Nephron (organoid): ENCODE results near the gene RAP1GAP2.

Source experiments
- H3K27ac Mint-ChIP-seq, 3 experiments: 2 replicates each; pipeline ENCODE4 v1.8.0; 2020; ENCODE audit warnings: mixed read lengths in 3 of 3, mild to moderate bottlenecking in 2 of 3, moderate library complexity in 1 of 3
- H3K27me3 Mint-ChIP-seq: 2 replicates; pipeline ENCODE4 v1.8.0; 2021; ENCODE audit warnings: low read depth, mild to moderate bottlenecking, moderate library complexity, mixed read lengths
- H3K36me3 Mint-ChIP-seq: 2 replicates; pipeline ENCODE4 v1.8.0; 2020; ENCODE audit warnings: low read depth, mixed read lengths
- H3K4me1 Mint-ChIP-seq: 2 replicates; pipeline ENCODE4 v1.8.0; 2020; ENCODE audit warnings: mixed read lengths
- H3K4me3 Mint-ChIP-seq, 3 experiments: 2 replicates each; pipeline ENCODE4 v1.8.0; 2020; ENCODE audit warnings: mild to moderate bottlenecking in 3 of 3, mixed read lengths in 3 of 3, moderate library complexity in 2 of 3
- H3K9me3 Mint-ChIP-seq: 2 replicates; pipeline ENCODE4 v1.8.0; 2020; ENCODE audit warnings: mixed read lengths
- CTCF ChIP-seq, 3 experiments: fragments of 200-600 bp; sonication (generic); IDR thresholded peaks; one replicate each; pipeline ENCODE4 v1.5.0; 2021; ENCODE audit warnings: antibody characterized with exemption in 3 of 3; ENCODE audit not compliant: unreplicated experiment in 3 of 3

Gene RAP1GAP2

DNA sequence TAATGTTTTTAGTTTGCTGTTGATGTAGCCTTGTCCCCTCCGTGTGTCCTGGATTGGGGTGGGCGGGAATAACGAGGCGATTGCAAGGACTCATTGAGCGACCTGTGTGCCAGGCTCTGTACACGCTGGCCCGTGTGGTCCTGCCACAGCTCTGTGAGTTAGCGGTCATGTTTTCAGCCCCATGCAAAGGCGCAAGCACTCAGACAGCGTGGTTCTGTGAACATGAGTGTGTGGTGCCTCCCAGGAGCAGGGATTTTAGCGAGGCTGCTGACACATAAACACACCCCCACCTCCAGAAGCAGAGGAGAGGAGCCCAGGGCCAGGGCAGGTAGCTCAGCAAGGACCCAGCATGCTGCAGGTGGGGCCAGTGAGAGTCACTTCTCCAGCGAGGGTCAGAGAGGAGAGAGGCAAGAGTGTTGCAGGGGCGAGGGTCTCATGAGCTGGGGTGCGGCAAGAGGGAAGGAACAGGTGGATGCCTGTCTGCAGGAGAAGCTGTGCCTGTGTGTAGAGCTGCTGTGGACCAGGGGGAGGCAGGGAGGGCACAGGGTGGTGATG is 151.8 kb downstream of the RAP1GAP2 start:
- Mint-ChIP-seq H3K36me3 (peaks cover 3% of the 10 kb centered on the region), H3K27ac (no peak overlapping the region), H3K9me3 (no peaks in the 10 kb centered on the region), H3K4me1 (no peaks in the 10 kb centered on the region), H3K27me3 (peaks cover 14% of the 10 kb centered on the region), H3K4me3 (no peak overlapping the region)
- TF ChIP-seq CTCF (IDR thresholded peaks at IDR 0.05; ENCODE audit: unreplicated experiment in 3 of 3) = no peak

DNA sequence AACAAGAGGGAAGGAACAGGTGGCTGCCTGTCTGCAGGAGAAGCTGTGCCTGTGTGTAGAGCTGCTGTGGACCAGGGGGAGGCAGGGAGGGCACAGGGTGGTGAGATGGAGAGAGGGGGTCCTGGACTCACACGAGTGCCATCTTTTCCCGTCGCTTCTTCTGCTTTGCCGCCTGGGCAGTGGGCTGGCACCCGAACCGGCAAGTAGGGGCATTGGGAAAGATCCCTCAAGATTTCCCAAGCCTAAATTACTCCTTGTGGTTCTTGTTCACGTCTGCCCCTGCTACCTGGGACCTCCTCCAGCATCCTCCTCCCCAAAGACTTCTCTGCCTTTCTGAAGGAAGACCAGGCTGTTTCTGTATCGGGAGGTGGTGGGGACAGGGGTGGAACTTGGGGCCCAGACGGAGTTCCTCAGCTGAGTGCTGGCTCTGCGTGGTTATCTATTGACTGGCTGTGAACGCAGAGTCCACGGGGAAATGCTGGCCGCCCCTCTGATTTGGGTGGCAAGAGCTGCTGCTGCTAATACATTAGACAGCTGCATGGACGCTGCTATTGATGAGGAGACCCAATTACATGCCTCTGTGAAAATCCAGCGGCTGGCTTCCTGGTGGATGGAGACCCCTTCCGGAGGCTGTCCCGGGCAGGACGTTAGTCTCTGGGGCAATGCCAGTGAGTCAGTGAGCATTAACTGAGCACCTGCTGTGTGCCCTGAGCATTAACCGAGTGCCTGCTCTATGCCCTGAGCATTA is 152.7 kb downstream of the RAP1GAP2 start:
- Mint-ChIP-seq H3K36me3 (peaks cover 3% of the 10 kb centered on the region), H3K27me3 (peaks cover 9% of the 10 kb centered on the region), H3K27ac (no peak overlapping the region), H3K9me3 (no peaks in the 10 kb centered on the region), H3K4me1 (no peaks in the 10 kb centered on the region), H3K4me3 (no peak overlapping the region)
- no peak for TF ChIP-seq CTCF (IDR thresholded peaks at IDR 0.05; ENCODE audit: unreplicated experiment in 3 of 3)

- no peak overlapping the region for H3K4me3 Mint-ChIP-seq
- no peaks in the 10 kb centered on the region for H3K9me3 Mint-ChIP-seq
- H3K36me3 Mint-ChIP-seq = peaks cover 3% of the 10 kb centered on the region
- H3K27me3 Mint-ChIP-seq = peaks cover 9% of the 10 kb centered on the region
- no peak overlapping the region for H3K27ac Mint-ChIP-seq
- H3K4me1 Mint-ChIP-seq = no peaks in the 10 kb centered on the region
- no peak for TF ChIP-seq CTCF (IDR thresholded peaks at IDR 0.05; ENCODE audit: unreplicated experiment in 3 of 3)
These were observed 153.3 kb downstream of the RAP1GAP2 start for GRCh38 chr17:2949469-2950044.

DNA sequence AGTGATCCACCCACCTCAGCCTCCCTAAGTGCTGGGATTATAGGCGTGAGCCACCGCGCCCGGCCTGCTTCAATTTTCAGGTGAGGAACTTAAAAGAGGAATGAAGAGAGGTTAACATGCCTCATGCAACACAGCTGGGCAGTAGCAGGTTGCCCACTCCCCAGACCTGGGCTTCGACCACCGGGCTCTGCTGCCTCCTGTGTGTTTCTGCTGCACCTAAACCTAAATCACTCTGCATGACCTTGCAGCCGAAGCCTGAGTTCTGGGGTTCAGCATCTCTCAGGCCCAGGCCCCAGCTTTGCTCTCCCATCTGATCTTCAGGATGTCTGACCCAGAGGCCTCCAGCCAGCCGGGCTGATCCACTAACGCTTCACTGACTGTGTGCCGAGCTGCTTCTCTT is 154.6 kb downstream of the RAP1GAP2 start:
- Mint-ChIP-seq H3K27ac (no peak overlapping the region), H3K9me3 (no peaks in the 10 kb centered on the region)
- TF ChIP-seq CTCF (IDR thresholded peaks at IDR 0.05; ENCODE audit: unreplicated experiment in 3 of 3) = no peak

GRCh38 chr17:2952174-2952845 is 156.1 kb downstream of the RAP1GAP2 start:
- peaks cover 17% of the 10 kb centered on the region for H3K27me3 Mint-ChIP-seq
- H3K4me3 Mint-ChIP-seq = no peak overlapping the region
- no peaks in the 10 kb centered on the region for H3K4me1 Mint-ChIP-seq
- peaks cover 3% of the 10 kb centered on the region for H3K36me3 Mint-ChIP-seq
- no peak for TF ChIP-seq CTCF (IDR thresholded peaks at IDR 0.05; ENCODE audit: unreplicated experiment in 3 of 3)
- H3K9me3 Mint-ChIP-seq = no peaks in the 10 kb centered on the region
- peak overlapping the region in 1 of 3 experiments; percentile 8 for H3K27ac Mint-ChIP-seq

More for the DNA sequence above, 154.6 kb downstream of the RAP1GAP2 start:
- peaks cover 3% of the 10 kb centered on the region for H3K36me3 Mint-ChIP-seq
- H3K4me3 Mint-ChIP-seq = no peak overlapping the region
- H3K27me3 Mint-ChIP-seq = peaks cover 13% of the 10 kb centered on the region
- no peaks in the 10 kb centered on the region for H3K4me1 Mint-ChIP-seq
